Pancreas (tissue), 10 donors: ENCODE data around the gene SLC44A5. TPM values are rescaled to one million over a fixed set of nuclear protein-coding genes. Genes with fewer than 3 reads are reported as not detected.

Experiments used
- ATAC-seq, 4 donors: fragments of 200-7000 bp; cut with Tn5 transposase; one replicate each; pipeline versions ENCODE4 v1.8.0 to v1.9.1; 2020; ENCODE audit warnings: mild to moderate bottlenecking in 4 of 4, moderate library complexity in 4 of 4
- DNase-seq, 6 donors: peaks; one replicate each; pipeline ENCODE4 v3.0.0-alpha.2; 2020
- FAIRE-seq: peaks from 2 replicates; lab custom pipeline; 2012; peaks lifted over from hg19 to GRCh38; lab: Jason Lieb, UNC
- H3K27ac ChIP-seq, 4 donors: fragments of 200-600 bp; sonication (generic); 1 replicate in 3 of 4; 2 replicates in 1 of 4; pipeline versions ENCODE4 v1.5.0 to v1.8.0; 2020
- H3K27me3 ChIP-seq, 4 donors: fragments of 200-600 bp; one replicate each; pipeline ENCODE4 v1.8.0; 2021
- H3K36me3 ChIP-seq, 3 donors: fragments of 200-600 bp; sonication (generic) in 1 of 3; one replicate each; pipeline versions ENCODE4 v1.5.0 to v1.8.0; 2020 to 2021
- H3K4me1 ChIP-seq, 3 donors: fragments of 200-600 bp; one replicate each; pipeline ENCODE4 v1.8.0; 2021
- H3K4me3 ChIP-seq, 4 donors: fragments of 200-600 bp; sonication (generic) in 2 of 4; one replicate each; pipeline versions ENCODE4 v1.5.0 to v1.8.0; 2020 to 2021
- H3K9me3 ChIP-seq, 4 donors: fragments of 200-600 bp; one replicate each; pipeline ENCODE4 v1.8.0; 2021
- CTCF ChIP-seq, 4 donors: fragments of 200-600 bp; sonication (generic) in 3 of 4; IDR thresholded peaks; one replicate each; pipeline versions ENCODE4 v1.5.0 to v1.8.0; 2021; ENCODE audit warnings: antibody characterized with exemption in 4 of 4
- WGBS, 2 donors: extraction: QIAGEN DNeasy Blood & Tissue Kit; methylation state at CpG; one replicate each; pipeline ENCODE4 v1.1.7; 2013; 5-methylcytosine and 5-hydroxymethylcytosine counted together
- intact Hi-C, 3 donors: fragments of 100-400 bp; cut with DNase I; formaldehyde crosslinking; loops; one replicate each; pipeline versions ENCODE4 v1.11.1 to v1.14.2; 2022
- polyA plus RNA-seq, 2 donors: library from polyadenylated mRNA; stranded (reverse); fragments of 200-250 nt; gene quantifications; one replicate each; pipeline ENCODE4 v1.2.3, GENCODE V29; 2013
- total RNA-seq, 6 donors: library from RNA; stranded (reverse); fragmentation: NEBNext Ultra II Directional in 4 of 6; extraction: Animal tissue kit (Norgen Biotek cat#: 25700) in 4 of 6; gene quantifications; one replicate each; pipeline versions ENCODE4 v1.2.1 to v1.2.4, GENCODE V29; 2021 to 2023
- donor health status: healthy with polysubstance abuse.
- donor health status: DM: no; HTN: no; CAD: no; lungs with moderate emphysema.
- donor health status: DM: no; HTN: no; CAD: no.
- donor health status: control.
- donor health status: control.
- donor health status: Bipolar disorder and iron deficiency.
- donor health status: DM: yes; HTN: yes; CAD: no.
- donor health status: DM: no; HTN: no; CAD: no.
- donor health status: DM: no; HTN: no; CAD: no.
- donor health status: DM: yes; HTN: yes; CAD: no.

SLC44A5 gene
- total and polyA plus RNA-seq, 8 donors = 0.16 to 3.4 (median 1.2) TPM

DNA sequence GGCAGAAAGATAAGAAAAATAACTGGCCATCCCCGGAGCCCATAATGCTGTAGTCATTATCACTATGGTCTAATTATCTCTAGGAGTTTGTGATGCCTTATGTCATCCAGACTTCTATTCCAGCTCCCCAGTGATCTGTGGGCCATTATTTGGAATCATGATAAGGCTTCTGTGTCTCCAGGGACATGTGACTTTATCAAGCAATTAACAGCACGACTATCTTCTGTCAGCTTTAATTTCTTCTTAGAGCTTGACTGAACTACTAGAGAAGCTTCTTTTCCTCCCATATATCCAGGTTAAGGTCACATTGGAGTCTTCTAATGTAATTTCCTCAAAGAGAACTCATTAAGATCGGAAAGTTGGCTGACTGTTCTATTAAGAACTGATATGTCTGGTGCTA lies 376.4 kb downstream of the SLC44A5 start:
- H3K27ac ChIP-seq = no peak overlapping the region

GRCh38 chr1:75233302-75233929 lies 377.5 kb downstream of the SLC44A5 start:
- ATAC-seq (peak; percentile 81 to 96 (median 92)), FAIRE-seq (no peak), DNase-seq (no peak)
- Histone ChIP-seq H3K4me1 (peaks cover 0 to 3% (median 0%) of the 10 kb centered on the region in 3 donors), H3K27ac (no peak overlapping the region), H3K27me3 (no peaks in the 10 kb centered on the region), H3K4me3 (no peak overlapping the region), H3K36me3 (no peaks in the 10 kb centered on the region), H3K9me3 (no peaks in the 10 kb centered on the region)
- 7 to 8% methylated on average over 11 of the region's 11 CpGs for WGBS, 2 donors
- TF ChIP-seq CTCF (IDR thresholded peaks at IDR 0.05) = peak; percentile 35 to 55 (median 46)
- intact Hi-C loops = no loop called here

More for the DNA sequence above, 376.4 kb downstream of the SLC44A5 start:
- intact Hi-C loops = no loop called here
- H3K27me3 ChIP-seq = no peaks in the 10 kb centered on the region
- FAIRE-seq = no peak
- no peak for DNase-seq
- 38 to 41% methylated on average over 3 of the region's 3 CpGs for WGBS, 2 donors
- no peak for ATAC-seq
- no peak for TF ChIP-seq CTCF (IDR thresholded peaks at IDR 0.05)
- no peak overlapping the region for H3K4me3 ChIP-seq
- no peaks in the 10 kb centered on the region for H3K36me3 ChIP-seq
- no peaks in the 10 kb centered on the region for H3K9me3 ChIP-seq
- peaks cover 0 to 3% (median 0%) of the 10 kb centered on the region in 3 donors for H3K4me1 ChIP-seq

- FAIRE-seq = no peak
- WGBS, 2 donors = 54 to 75% methylated on average over 3 of the region's 3 CpGs
Observed at GRCh38 chr1:75220072-75220471, 390.8 kb downstream of the SLC44A5 start.

DNA sequence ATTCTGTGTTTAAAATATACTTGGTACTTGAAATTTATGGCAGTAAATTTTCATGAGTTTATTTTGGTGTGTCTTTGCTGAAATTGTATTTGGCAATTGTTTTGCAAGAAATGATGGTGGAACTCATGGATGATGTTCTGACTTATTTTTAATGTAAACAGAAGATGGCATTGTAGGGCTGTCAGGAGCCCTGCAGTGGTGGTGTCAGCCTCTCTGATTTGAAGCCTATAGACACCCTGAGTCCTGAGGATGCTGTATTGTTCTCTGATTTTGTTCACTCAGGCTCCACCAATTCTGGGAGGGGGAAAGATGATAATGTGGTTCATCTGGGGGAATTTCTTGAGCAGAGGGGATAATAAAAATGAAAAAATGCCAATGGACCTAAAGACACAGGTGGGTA lies 396.9 kb downstream of the SLC44A5 start:
- Histone ChIP-seq H3K27me3 (no peaks in the 10 kb centered on the region), H3K9me3 (no peaks in the 10 kb centered on the region), H3K4me3 (no peak overlapping the region), H3K36me3 (no peaks in the 10 kb centered on the region), H3K4me1 (no peaks in the 10 kb centered on the region), H3K27ac (no peak overlapping the region)
- no peak for ATAC-seq
- no peak for FAIRE-seq
- DNase-seq = no peak
- intact Hi-C loops = no loop called here
- TF ChIP-seq CTCF (IDR thresholded peaks at IDR 0.05) = no peak

More at GRCh38 chr1:75220072-75220471, 390.8 kb downstream of the SLC44A5 start:
- TF ChIP-seq CTCF (IDR thresholded peaks at IDR 0.05) = no peak
- H3K27me3 ChIP-seq = no peaks in the 10 kb centered on the region
- DNase-seq (no peak), ATAC-seq (no peak)
- H3K36me3 ChIP-seq = no peaks in the 10 kb centered on the region
- H3K4me1 ChIP-seq = no peaks in the 10 kb centered on the region
- intact Hi-C loops = no loop called here
- H3K9me3 ChIP-seq = no peaks in the 10 kb centered on the region
- no peak overlapping the region for H3K4me3 ChIP-seq
- no peak overlapping the region for H3K27ac ChIP-seq

DNA sequence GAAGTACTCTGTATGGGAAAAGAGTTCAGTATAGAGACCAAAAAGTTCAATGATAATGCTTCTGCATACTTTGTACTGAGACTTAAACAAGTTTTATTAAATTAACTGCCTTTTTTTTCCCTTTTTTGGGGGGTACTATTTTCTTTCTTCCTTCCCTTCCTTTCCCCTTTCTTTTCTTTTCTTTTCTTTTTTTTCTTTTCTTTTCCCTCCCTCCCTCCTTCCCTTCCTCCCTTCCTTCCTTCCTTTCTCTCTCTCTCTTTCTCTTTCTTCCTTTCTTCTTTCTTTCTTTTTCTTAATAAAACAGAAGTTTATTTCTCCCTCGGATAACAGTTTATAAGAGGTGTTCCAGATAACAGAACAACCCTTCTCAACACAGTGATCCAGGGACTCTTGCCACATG lies 399.3 kb downstream of the SLC44A5 start:
- no peak for TF ChIP-seq CTCF (IDR thresholded peaks at IDR 0.05)
- 45 to 58% methylated on average over 1 of the region's 1 CpG for WGBS, 2 donors
- intact Hi-C loops = no loop called here
- FAIRE-seq (no peak), ATAC-seq (no peak), DNase-seq (no peak)
- Histone ChIP-seq H3K4me1 (no peaks in the 10 kb centered on the region), H3K36me3 (no peaks in the 10 kb centered on the region), H3K4me3 (no peak overlapping the region), H3K9me3 (no peaks in the 10 kb centered on the region), H3K27ac (no peak overlapping the region), H3K27me3 (no peaks in the 10 kb centered on the region)
